Smooth muscle cell (in vitro differentiated cells): ENCODE measurements around the gene ZFHX2. TPM values are rescaled to one million over a fixed set of nuclear protein-coding genes. Genes with fewer than 3 reads are reported as not detected.

Experiments used
- DNase-seq: peaks from one replicate; lab custom pipeline; 2025; ENCODE audit not compliant: unreplicated experiment; lab: John Stamatoyannopoulos, UW
- H2AFZ ChIP-seq: fragments of 200-600 bp; sonication (generic); 2 replicates; pipeline ENCODE4 v1.6.0; 2016; ENCODE audit warnings: antibody characterized with exemption, low read depth, mild to moderate bottlenecking
- H3F3A ChIP-seq: fragments of 200-600 bp; sonication (generic); 2 replicates; pipeline ENCODE4 v1.6.0; 2017; ENCODE audit warnings: antibody characterized with exemption, low read depth
- H3K27ac ChIP-seq: fragments of 200-600 bp; sonication (generic); 2 replicates; pipeline ENCODE4 v1.5.1; 2016; ENCODE audit warnings: low read depth, mild to moderate bottlenecking
- H3K27me3 ChIP-seq: fragments of 200-600 bp; sonication (generic); 2 replicates; pipeline ENCODE4 v1.6.1; 2016; ENCODE audit warnings: low read depth, mild to moderate bottlenecking
- H3K36me3 ChIP-seq: fragments of 200-600 bp; sonication (generic); 2 replicates; pipeline ENCODE4 v1.5.1; 2016; ENCODE audit warnings: low read depth
- H3K4me1 ChIP-seq: fragments of 200-600 bp; sonication (generic); 2 replicates; pipeline ENCODE4 v1.5.1; 2016; ENCODE audit warnings: low read depth
- H3K4me2 ChIP-seq: fragments of 200-600 bp; sonication (generic); 2 replicates; pipeline ENCODE4 v1.6.0; 2016; ENCODE audit warnings: mild to moderate bottlenecking
- H3K4me3 ChIP-seq: fragments of 200-600 bp; sonication (generic); 2 replicates; pipeline ENCODE4 v1.5.1; 2016; ENCODE audit warnings: mild to moderate bottlenecking
- H3K79me2 ChIP-seq: fragments of 200-600 bp; sonication (generic); 2 replicates; pipeline ENCODE4 v1.6.0; 2016; ENCODE audit warnings: low read depth, mild to moderate bottlenecking
- H3K9ac ChIP-seq: fragments of 200-600 bp; sonication (generic); 2 replicates; pipeline ENCODE4 v1.6.0; 2016; ENCODE audit warnings: low read depth
- H3K9me3 ChIP-seq: fragments of 200-600 bp; sonication (generic); replicated peaks from 2 replicates; pipeline ENCODE4 v1.5.1; 2016; ENCODE audit warnings: low read depth
- H4K20me1 ChIP-seq: fragments of 200-600 bp; sonication (generic); 2 replicates; pipeline ENCODE4 v1.6.0; 2016; ENCODE audit warnings: low read depth
- WGBS: methylation state at CpG from one replicate; pipeline ENCODE4 v1.1.7; 2016; ENCODE audit warnings: low lambda C conversion rate; 5-methylcytosine and 5-hydroxymethylcytosine counted together
- polyA plus RNA-seq: library from polyadenylated mRNA; unstranded; fragments of >200 nt; fragmentation: Nextera tagmentation; extraction: Ambion mirVana; gene quantifications from 2 replicates; pipeline ENCODE4 v1.2.1, GENCODE V29; 2016
- total RNA-seq: library from RNA; depleted of rRNA; stranded (reverse); fragments of >200 nt; gene quantifications from 2 replicates; pipeline ENCODE4 v1.2.3, GENCODE V29; 2014
- TF ChIP-seq, protein P1 (sequence below): fragments of 200-600 bp; sonication (generic); IDR thresholded peaks from 2 replicates; pipeline ENCODE4 v1.5.1; 2017; ENCODE audit warnings: borderline replicate concordance, mild to moderate bottlenecking, antibody characterized with exemption; ENCODE audit not compliant: insufficient read depth, poor library complexity, severe bottlenecking

Gene ZFHX2
- total and polyA plus RNA-seq, 2 experiments from 2014 or later, result 0.27 to 1.4 TPM

- Histone ChIP-seq H3K27ac (no peak overlapping the region), H2AFZ (no peak overlapping the region), H3F3A (peaks cover 6% of the 10 kb centered on the region), H3K79me2 (no peaks in the 10 kb centered on the region), H3K27me3 (peaks cover 20% of the 10 kb centered on the region), H3K36me3 (no peaks in the 10 kb centered on the region), H3K4me3 (no peak overlapping the region), H3K9ac (no peak overlapping the region), H3K4me2 (no peak overlapping the region), H3K9me3 (no peaks in the 10 kb centered on the region), H4K20me1 (no peaks in the 10 kb centered on the region), H3K4me1 (peaks cover 24% of the 10 kb centered on the region)
- TF ChIP-seq, protein P1, sequence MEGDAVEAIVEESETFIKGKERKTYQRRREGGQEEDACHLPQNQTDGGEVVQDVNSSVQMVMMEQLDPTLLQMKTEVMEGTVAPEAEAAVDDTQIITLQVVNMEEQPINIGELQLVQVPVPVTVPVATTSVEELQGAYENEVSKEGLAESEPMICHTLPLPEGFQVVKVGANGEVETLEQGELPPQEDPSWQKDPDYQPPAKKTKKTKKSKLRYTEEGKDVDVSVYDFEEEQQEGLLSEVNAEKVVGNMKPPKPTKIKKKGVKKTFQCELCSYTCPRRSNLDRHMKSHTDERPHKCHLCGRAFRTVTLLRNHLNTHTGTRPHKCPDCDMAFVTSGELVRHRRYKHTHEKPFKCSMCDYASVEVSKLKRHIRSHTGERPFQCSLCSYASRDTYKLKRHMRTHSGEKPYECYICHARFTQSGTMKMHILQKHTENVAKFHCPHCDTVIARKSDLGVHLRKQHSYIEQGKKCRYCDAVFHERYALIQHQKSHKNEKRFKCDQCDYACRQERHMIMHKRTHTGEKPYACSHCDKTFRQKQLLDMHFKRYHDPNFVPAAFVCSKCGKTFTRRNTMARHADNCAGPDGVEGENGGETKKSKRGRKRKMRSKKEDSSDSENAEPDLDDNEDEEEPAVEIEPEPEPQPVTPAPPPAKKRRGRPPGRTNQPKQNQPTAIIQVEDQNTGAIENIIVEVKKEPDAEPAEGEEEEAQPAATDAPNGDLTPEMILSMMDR, result no peak
- WGBS, result 93% methylated on average over 23 of the region's 23 CpGs
- no peak for DNase-seq
Measured at GRCh38 chr14:23570806-23571483, 19.4 kb upstream of the ZFHX2 start.

DNA sequence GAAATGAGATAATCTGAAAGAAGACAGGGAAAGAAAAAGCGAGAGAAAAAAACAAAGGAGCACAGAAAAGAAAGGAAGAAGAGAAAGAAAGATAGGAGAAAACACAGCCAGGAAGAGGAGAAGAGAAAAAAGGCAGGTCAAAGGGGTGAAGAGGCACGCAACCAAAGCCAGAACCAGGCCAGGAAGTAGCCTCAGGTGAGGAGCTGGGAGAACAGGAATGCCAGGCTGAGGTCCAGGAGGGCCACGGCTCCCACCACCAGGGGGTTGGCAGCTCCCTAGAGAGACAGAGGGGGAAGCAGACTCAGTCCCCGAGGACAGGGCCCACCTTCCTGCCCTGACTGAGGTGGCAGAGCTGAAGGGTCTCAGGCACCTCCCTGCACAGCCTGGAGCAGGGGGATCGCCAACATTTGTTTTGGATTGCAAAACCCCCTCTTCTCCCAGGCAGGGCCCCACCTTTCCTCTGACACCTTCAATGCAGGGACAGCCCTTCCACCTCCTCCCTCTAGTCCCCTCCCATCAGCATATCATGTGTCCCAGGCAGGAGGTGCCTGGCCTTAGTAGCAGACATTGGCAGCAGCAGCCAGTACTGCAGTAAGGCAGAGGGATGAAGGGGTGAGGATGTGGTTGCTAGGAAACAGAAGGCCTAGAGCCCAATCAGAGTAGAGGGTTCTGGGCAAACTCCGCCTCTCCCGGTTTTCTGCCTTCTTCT is 18.0 kb upstream of the ZFHX2 start:
- no peaks in the 10 kb centered on the region for H4K20me1 ChIP-seq
- H3K36me3 ChIP-seq, result no peaks in the 10 kb centered on the region
- peaks cover 7% of the 10 kb centered on the region for H3K27me3 ChIP-seq
- DNase-seq, result no peak
- H3K9me3 ChIP-seq, result no peaks in the 10 kb centered on the region
- no peak overlapping the region for H3K27ac ChIP-seq
- no peak overlapping the region for H3K9ac ChIP-seq
- no peak overlapping the region for H3K4me3 ChIP-seq
- 76% methylated on average over 7 of the region's 7 CpGs for WGBS
- H3K79me2 ChIP-seq, result no peaks in the 10 kb centered on the region
- no peak overlapping the region for H2AFZ ChIP-seq
- peaks cover 24% of the 10 kb centered on the region for H3K4me1 ChIP-seq
- peaks cover 6% of the 10 kb centered on the region for H3F3A ChIP-seq
- no peak overlapping the region for H3K4me2 ChIP-seq
- TF ChIP-seq, protein P1, result no peak

DNA sequence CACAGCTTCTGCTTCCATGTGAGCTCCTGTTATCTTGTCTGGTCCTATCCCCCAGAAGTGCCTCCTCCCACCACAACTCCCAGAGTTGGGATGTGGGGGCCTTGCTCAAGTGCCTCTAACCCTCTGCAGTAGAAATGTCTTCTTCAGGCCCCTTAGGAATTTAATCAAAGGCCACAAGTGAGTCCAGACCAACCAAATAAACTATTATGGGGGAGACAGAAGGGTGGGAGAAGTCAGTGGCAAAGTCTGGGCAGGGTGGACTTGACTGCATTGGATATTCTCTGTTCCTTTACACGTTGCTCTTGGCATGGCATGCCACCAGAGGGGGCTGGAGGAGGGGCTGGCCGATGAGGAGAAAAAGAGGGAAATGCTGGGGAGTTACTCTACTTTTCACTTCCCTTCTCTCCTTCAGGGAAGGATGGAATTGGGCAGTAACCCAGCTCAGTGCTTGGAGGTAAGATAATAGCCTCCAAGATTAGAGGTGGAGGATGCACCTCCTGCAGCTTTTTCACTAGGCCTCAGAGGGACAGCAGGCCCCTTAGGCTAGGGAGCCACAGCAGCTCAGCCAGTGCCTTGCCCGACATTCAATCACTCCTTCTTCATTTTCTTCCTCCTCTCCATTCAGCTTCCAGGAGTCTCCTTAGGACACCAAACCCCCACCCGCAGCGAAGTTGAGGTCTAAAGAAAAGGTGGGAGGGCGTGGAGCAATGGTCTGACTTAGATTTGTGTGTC is 17.2 kb upstream of the ZFHX2 start:
- DNase-seq, result no peak
- Histone ChIP-seq H3K79me2 (no peaks in the 10 kb centered on the region), H3K4me3 (no peak overlapping the region), H3K27ac (no peak overlapping the region), H3K27me3 (peaks cover 5% of the 10 kb centered on the region), H3F3A (peaks cover 6% of the 10 kb centered on the region), H3K4me1 (peaks cover 24% of the 10 kb centered on the region), H4K20me1 (no peaks in the 10 kb centered on the region), H2AFZ (no peak overlapping the region), H3K9ac (no peak overlapping the region), H3K36me3 (no peaks in the 10 kb centered on the region), H3K9me3 (no peaks in the 10 kb centered on the region), H3K4me2 (peak overlapping the region; percentile 26)
- TF ChIP-seq, protein P1, result peak; percentile 27
- WGBS, result 53% methylated on average over 6 of the region's 6 CpGs
